Measurements from ENCODE around the gene WTIP.
A peak's percentile ranks its signal among the peaks of the same experiment; 100 is the strongest.

Gene WTIP

GRCh38 chr19:34479396-34479795, 2.2 kb upstream of the WTIP start:
- DNase-seq = no peak

- no peak for DNase-seq
These were observed 1.1 kb upstream of the WTIP start for GRCh38 chr19:34480491-34480890.

GRCh38 chr19:34481861-34482379, 362 bp downstream of the WTIP start:
- no peak for DNase-seq

GRCh38 chr19:34482380-34483250, 1.1 kb downstream of the WTIP start:
- no peak for DNase-seq

- no peak for DNase-seq
These were observed 2.8 kb downstream of the WTIP start for GRCh38 chr19:34484328-34484727.

- no peak for DNase-seq
These were observed 4.3 kb downstream of the WTIP start for GRCh38 chr19:34485831-34486230.

GRCh38 chr19:34487651-34488051, 6.1 kb downstream of the WTIP start:
- no peak for DNase-seq

GRCh38 chr19:34489175-34489574, 7.6 kb downstream of the WTIP start:
- DNase-seq = no peak

GRCh38 chr19:34490141-34490766, 8.7 kb downstream of the WTIP start:
- no peak for DNase-seq

- DNase-seq = no peak
These were observed 11.6 kb downstream of the WTIP start for GRCh38 chr19:34493038-34493648.

GRCh38 chr19:34493649-34494044, 12.1 kb downstream of the WTIP start:
- DNase-seq = no peak

- DNase-seq = no peak
These were observed 13.0 kb downstream of the WTIP start for GRCh38 chr19:34494601-34495000.

- no peak for DNase-seq
These were observed 13.9 kb downstream of the WTIP start for GRCh38 chr19:34495416-34495815.

GRCh38 chr19:34497112-34497805, 15.7 kb downstream of the WTIP start:
- DNase-seq = no peak

GRCh38 chr19:34499155-34499834, 17.7 kb downstream of the WTIP start:
- no peak for DNase-seq

GRCh38 chr19:34500656-34501120, 19.1 kb downstream of the WTIP start:
- DNase-seq = no peak

GRCh38 chr19:34501339-34502320, 20.1 kb downstream of the WTIP start:
- peak; percentile 18 for DNase-seq

- no peak for DNase-seq
These were observed 21.2 kb downstream of the WTIP start for GRCh38 chr19:34502582-34503411.

- DNase-seq = no peak
These were observed 22.1 kb downstream of the WTIP start for GRCh38 chr19:34503531-34504272.

All from GF-D8 (cell line).